Measurements from ENCODE around the gene NAGA. TPM values are rescaled to one million over a fixed set of nuclear protein-coding genes. Genes with fewer than 3 reads are reported as not detected.

Gene NAGA
- total and polyA plus RNA-seq, 2 experiments from 2014 or later: 24.6 to 31.1 TPM

DNA sequence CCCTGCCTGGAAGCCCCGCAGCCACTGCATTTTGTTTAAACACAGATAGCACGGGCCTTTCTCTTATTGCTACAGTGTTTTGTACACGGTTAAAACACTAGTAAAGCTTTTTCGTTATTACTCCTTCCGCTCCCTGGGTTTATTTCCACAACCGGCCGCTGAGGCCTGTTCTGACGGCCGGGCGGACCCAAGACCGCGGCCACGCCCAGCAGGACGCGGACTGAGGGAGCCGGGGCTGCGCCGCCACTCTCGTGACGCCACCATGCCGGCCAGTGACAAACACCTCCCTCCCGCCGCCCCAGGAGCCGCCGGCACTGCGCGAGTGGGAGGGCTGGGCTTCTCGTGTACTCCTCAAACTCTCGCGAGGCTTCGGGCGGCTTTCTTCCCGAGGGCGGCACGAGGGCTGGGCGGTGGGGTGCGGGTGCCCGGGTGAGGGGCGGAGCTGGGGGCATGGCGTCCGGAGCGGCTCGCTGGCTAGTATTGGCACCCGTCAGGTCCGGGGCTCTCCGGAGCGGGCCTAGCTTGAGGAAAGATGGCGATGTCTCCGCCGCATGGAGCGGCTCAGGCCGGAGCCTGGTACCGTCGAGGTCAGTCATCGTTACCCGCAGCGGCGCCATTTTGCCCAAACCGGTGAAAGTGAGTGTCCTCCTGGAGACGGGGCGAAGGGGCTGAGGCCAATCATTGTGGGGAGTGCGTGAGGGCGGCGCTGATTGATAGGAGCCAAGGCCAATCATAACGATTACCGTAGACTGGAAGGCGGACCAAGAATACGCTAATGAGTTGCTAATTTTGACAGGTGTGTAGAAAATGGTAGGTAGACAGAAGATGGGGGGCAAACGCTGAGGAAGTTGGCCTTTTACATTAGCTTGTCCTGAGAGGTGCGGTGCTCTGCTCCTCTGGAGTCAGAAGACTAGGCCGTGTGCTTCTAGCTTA lies 9.0 kb upstream of the NAGA start, which contains the start of gene SMDT1:
Gene SMDT1 (plus strand): TSS at position 382 of the 933 bp plus-strand sequence. CDS start 69 bp downstream, at position 451.
- H3K4me2 ChIP-seq: peak within 1 kb of the TSS; percentile 81
- H3K4me3 ChIP-seq: peak within 1 kb of the TSS; percentile 70
- no peaks in the 10 kb centered on the region for H3K9me2 ChIP-seq (replicated peaks; ENCODE audit: insufficient read depth)
- WGBS (ENCODE audit: low lambda C conversion rate, missing lambda C conversion rate): 1% methylated on average over 62 of the region's 71 CpGs
- peaks cover 39% of the 10 kb centered on the region for H3K79me2 ChIP-seq
- no peaks in the 10 kb centered on the region for H3K27me3 ChIP-seq
- peaks cover 15% of the 10 kb centered on the region for H3K4me1 ChIP-seq (ENCODE audit: insufficient read depth)
- H2AFZ ChIP-seq: peak within 1 kb of the TSS; percentile 80
- H4K20me1 ChIP-seq (ENCODE audit: insufficient read depth, poor library complexity, severe bottlenecking): no peaks in the 10 kb centered on the region
- no peaks in the 10 kb centered on the region for H3K9me3 ChIP-seq (ENCODE audit: low read depth)
- TF ChIP-seq, protein P1, sequence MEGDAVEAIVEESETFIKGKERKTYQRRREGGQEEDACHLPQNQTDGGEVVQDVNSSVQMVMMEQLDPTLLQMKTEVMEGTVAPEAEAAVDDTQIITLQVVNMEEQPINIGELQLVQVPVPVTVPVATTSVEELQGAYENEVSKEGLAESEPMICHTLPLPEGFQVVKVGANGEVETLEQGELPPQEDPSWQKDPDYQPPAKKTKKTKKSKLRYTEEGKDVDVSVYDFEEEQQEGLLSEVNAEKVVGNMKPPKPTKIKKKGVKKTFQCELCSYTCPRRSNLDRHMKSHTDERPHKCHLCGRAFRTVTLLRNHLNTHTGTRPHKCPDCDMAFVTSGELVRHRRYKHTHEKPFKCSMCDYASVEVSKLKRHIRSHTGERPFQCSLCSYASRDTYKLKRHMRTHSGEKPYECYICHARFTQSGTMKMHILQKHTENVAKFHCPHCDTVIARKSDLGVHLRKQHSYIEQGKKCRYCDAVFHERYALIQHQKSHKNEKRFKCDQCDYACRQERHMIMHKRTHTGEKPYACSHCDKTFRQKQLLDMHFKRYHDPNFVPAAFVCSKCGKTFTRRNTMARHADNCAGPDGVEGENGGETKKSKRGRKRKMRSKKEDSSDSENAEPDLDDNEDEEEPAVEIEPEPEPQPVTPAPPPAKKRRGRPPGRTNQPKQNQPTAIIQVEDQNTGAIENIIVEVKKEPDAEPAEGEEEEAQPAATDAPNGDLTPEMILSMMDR (IDR thresholded peaks at IDR 0.05; ENCODE audit: poor library complexity): no peak
- TF ChIP-seq EZH2 (IDR thresholded peaks at IDR 0.05; ENCODE audit: borderline replicate concordance) (no peak), EZH2phosphoT487 (IDR thresholded peaks at IDR 0.05; ENCODE audit: low read depth, severe bottlenecking, unreplicated experiment) (no peak)
- peak within 1 kb of the TSS; percentile 98 for H3K27ac ChIP-seq
- H3K36me3 ChIP-seq (replicated peaks; ENCODE audit: insufficient read depth, low read depth): no peaks in the 10 kb centered on the region
- DNase-seq (ENCODE audit: low spot score): peak; percentile 100

DNA sequence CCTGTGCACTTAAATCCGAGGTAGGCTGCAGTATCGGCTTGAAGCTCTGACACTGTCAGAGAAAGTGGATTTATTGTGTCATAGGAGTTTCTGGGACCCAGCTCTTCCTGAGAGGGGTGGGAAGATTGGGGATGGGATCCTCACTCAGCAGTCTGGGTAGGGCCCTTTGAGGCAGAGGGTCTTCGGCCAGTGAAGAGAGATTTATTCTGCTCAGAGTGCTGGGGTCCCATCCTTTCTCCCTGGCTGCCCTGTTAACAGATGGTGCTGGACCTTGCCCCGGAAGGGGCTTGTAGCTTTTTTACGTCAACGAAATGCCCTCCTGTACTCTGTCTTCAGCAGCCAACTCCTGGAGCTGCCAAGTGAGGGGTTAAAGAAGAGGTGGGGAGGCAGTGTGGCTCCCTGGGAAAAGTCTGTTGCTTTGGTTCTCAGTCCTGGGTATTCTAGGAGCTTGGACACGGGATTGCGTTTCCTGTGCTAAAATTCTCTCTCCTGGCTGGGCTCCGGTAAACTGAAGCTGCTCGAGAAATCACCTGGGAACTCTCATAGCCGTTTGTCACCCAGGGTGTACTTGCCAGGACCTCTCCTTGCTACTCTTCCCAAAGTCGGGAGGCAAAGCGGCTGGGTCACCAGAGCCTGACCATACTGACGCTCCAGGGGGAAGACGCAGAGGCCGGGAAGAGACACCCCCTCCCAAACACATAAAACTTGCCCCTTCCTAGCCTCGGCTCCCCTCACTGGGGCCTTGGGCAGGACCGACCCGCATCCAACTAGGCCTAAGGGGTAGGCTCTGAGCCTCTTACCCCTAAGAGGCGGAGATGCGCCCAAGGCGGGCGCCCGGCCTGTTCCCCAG lies 8.1 kb upstream of the NAGA start:
- 73% methylated on average over 24 of the region's 24 CpGs for WGBS (ENCODE audit: low lambda C conversion rate, missing lambda C conversion rate)
- no peaks in the 10 kb centered on the region for H3K9me2 ChIP-seq (replicated peaks; ENCODE audit: insufficient read depth)
- H3K36me3 ChIP-seq (replicated peaks; ENCODE audit: insufficient read depth, low read depth): no peaks in the 10 kb centered on the region
- peak overlapping the region; percentile 81 for H3K4me2 ChIP-seq
- TF ChIP-seq EZH2 (IDR thresholded peaks at IDR 0.05; ENCODE audit: borderline replicate concordance): no peak
- no peak for TF ChIP-seq EZH2phosphoT487 (IDR thresholded peaks at IDR 0.05; ENCODE audit: low read depth, severe bottlenecking, unreplicated experiment)
- TF ChIP-seq, protein P1 (IDR thresholded peaks at IDR 0.05; ENCODE audit: poor library complexity): no peak
- peaks cover 31% of the 10 kb centered on the region for H3K79me2 ChIP-seq
- H3K27me3 ChIP-seq: no peaks in the 10 kb centered on the region
- H4K20me1 ChIP-seq (ENCODE audit: insufficient read depth, poor library complexity, severe bottlenecking): no peaks in the 10 kb centered on the region
- H3K9me3 ChIP-seq (ENCODE audit: low read depth): no peaks in the 10 kb centered on the region
- no peak overlapping the region for H3K4me3 ChIP-seq
- peak overlapping the region; percentile 98 for H3K27ac ChIP-seq
- H2AFZ ChIP-seq: peak overlapping the region; percentile 80
- H3K4me1 ChIP-seq (ENCODE audit: insufficient read depth): peaks cover 15% of the 10 kb centered on the region
- no peak for DNase-seq (ENCODE audit: low spot score)

DNA sequence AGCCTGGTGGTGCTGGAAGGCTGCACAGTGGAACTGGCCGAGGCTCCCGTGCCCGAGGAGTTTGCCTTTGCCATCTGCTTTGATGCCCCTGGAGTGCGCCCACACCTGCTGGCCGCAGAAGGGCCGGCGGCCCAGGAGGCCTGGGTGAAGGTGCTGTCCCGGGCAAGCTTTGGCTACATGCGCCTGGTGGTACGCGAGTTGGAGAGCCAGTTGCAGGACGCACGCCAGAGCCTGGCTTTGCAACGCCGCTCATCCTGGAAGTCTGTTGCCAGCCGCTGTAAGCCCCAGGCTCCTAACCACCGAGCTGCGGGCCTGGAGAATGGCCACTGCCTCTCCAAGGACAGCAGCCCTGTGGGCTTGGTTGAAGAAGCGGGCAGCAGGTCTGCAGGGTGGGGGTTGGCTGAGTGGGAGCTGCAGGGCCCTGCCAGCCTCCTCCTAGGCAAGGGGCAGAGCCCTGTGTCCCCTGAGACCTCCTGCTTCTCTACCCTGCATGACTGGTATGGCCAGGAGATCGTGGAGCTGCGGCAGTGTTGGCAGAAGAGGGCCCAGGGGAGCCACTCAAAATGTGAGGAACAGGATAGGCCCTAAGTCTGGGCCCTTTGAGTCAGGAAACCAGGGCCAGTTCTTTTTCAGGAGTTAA lies 7.0 kb upstream of the NAGA start:
- TF ChIP-seq EZH2 (IDR thresholded peaks at IDR 0.05; ENCODE audit: borderline replicate concordance) (no peak), EZH2phosphoT487 (IDR thresholded peaks at IDR 0.05; ENCODE audit: low read depth, severe bottlenecking, unreplicated experiment) (no peak)
- TF ChIP-seq, protein P1 (IDR thresholded peaks at IDR 0.05; ENCODE audit: poor library complexity): no peak
- H3K9me2 ChIP-seq (replicated peaks; ENCODE audit: insufficient read depth): no peaks in the 10 kb centered on the region
- no peak for DNase-seq (ENCODE audit: low spot score)
- H3K79me2 ChIP-seq: peaks cover 20% of the 10 kb centered on the region
- 97% methylated on average over 21 of the region's 21 CpGs for WGBS (ENCODE audit: low lambda C conversion rate, missing lambda C conversion rate)
- H3K4me1 ChIP-seq (ENCODE audit: insufficient read depth): peaks cover 15% of the 10 kb centered on the region
- H4K20me1 ChIP-seq (ENCODE audit: insufficient read depth, poor library complexity, severe bottlenecking): no peaks in the 10 kb centered on the region
- H3K27ac ChIP-seq: no peak overlapping the region
- no peak overlapping the region for H2AFZ ChIP-seq
- no peak overlapping the region for H3K4me2 ChIP-seq
- H3K36me3 ChIP-seq (replicated peaks; ENCODE audit: insufficient read depth, low read depth): no peaks in the 10 kb centered on the region
- no peaks in the 10 kb centered on the region for H3K9me3 ChIP-seq (ENCODE audit: low read depth)
- H3K27me3 ChIP-seq: no peaks in the 10 kb centered on the region
- H3K4me3 ChIP-seq: no peak overlapping the region
